ENCODE measurements around the gene FAIM.

Gene FAIM

GRCh38 chr3:138588445-138588844 is 20.1 kb upstream of the FAIM start:
- Histone ChIP-seq H2AK5ac (ENCODE audit: low read depth, low read length) (no peak overlapping the region), H2BK5ac (ENCODE audit: low read length) (no peak overlapping the region), H3K4me2 (ENCODE audit: insufficient read depth, low read length, poor library complexity, severe bottlenecking) (no peak overlapping the region), H3K4me1 (ENCODE audit: control insufficient read depth in 2 of 2, insufficient read depth in 1 of 2, low read depth in 1 of 2, low read length in 2 of 2) (peaks cover 0 to under 1% of the 10 kb centered on the region in 2 donors), H3K27ac (replicated peaks; ENCODE audit: low read length) (no peak overlapping the region), H3K27me3 (ENCODE audit: control insufficient read depth in 3 of 3, insufficient read depth in 3 of 3, low read depth in 1 of 3, low read length in 3 of 3) (no peaks in the 10 kb centered on the region), H4K91ac (ENCODE audit: low read depth, low read length, poor library complexity) (no peak overlapping the region), H2AFZ (ENCODE audit: low read length) (no peak overlapping the region), H3K18ac (ENCODE audit: low read length) (no peak overlapping the region), H2BK120ac (ENCODE audit: low read depth, low read length) (no peak overlapping the region), H3K4me3 (ENCODE audit: low read length in 2 of 2) (no peak overlapping the region), H3K23ac (ENCODE audit: low read depth, low read length, poor library complexity) (no peak overlapping the region), H2BK12ac (ENCODE audit: low read length) (no peak overlapping the region), H3K9me3 (replicated peaks in 1 of 2; ENCODE audit: control insufficient read depth in 2 of 2, insufficient read depth in 1 of 2, low read depth in 1 of 2, low read length in 2 of 2) (no peaks in the 10 kb centered on the region), H4K8ac (ENCODE audit: low read depth, low read length) (no peak overlapping the region), H2BK15ac (ENCODE audit: low read length) (no peak overlapping the region), H3K79me1 (ENCODE audit: low read depth, low read length) (no peaks in the 10 kb centered on the region), H3K14ac (ENCODE audit: low read length) (no peak overlapping the region), H3K4ac (ENCODE audit: low read length) (no peak overlapping the region), H3K36me3 (replicated peaks in 1 of 2; ENCODE audit: control insufficient read depth in 2 of 2, insufficient read depth in 2 of 2, low read length in 2 of 2) (peaks cover 0 to 29% of the 10 kb centered on the region in 2 donors), H3K9ac (ENCODE audit: low read depth, low read length, poor library complexity) (no peak overlapping the region)
- DNase-seq (ENCODE audit: low spot score), result no peak
- no CpG with 5 or more reads among the region's 5 CpGs for WGBS, 2 donors (ENCODE audit: extremely low coverage in 2 of 2, insufficient read length in 2 of 2, insufficient replicate concordance in 1 of 2)

GRCh38 chr3:138591392-138591791 is 17.2 kb upstream of the FAIM start:
- Histone ChIP-seq H2BK120ac (ENCODE audit: low read depth, low read length) (no peak overlapping the region), H2BK12ac (ENCODE audit: low read length) (no peak overlapping the region), H3K4ac (ENCODE audit: low read length) (no peak overlapping the region), H4K8ac (ENCODE audit: low read depth, low read length) (no peak overlapping the region), H2BK15ac (ENCODE audit: low read length) (no peak overlapping the region), H3K27ac (replicated peaks; ENCODE audit: low read length) (no peak overlapping the region), H4K91ac (ENCODE audit: low read depth, low read length, poor library complexity) (no peak overlapping the region), H3K27me3 (ENCODE audit: control insufficient read depth in 3 of 3, insufficient read depth in 3 of 3, low read depth in 1 of 3, low read length in 3 of 3) (no peaks in the 10 kb centered on the region), H3K4me3 (ENCODE audit: low read length in 2 of 2) (no peak overlapping the region), H3K4me1 (ENCODE audit: control insufficient read depth in 2 of 2, insufficient read depth in 1 of 2, low read depth in 1 of 2, low read length in 2 of 2) (peaks cover 0 to 2% of the 10 kb centered on the region in 2 donors), H3K9me3 (replicated peaks in 1 of 2; ENCODE audit: control insufficient read depth in 2 of 2, insufficient read depth in 1 of 2, low read depth in 1 of 2, low read length in 2 of 2) (no peaks in the 10 kb centered on the region), H3K79me1 (ENCODE audit: low read depth, low read length) (no peaks in the 10 kb centered on the region), H3K4me2 (ENCODE audit: insufficient read depth, low read length, poor library complexity, severe bottlenecking) (no peak overlapping the region), H3K18ac (ENCODE audit: low read length) (no peak overlapping the region), H3K23ac (ENCODE audit: low read depth, low read length, poor library complexity) (no peak overlapping the region), H2AK5ac (ENCODE audit: low read depth, low read length) (no peak overlapping the region), H3K14ac (ENCODE audit: low read length) (no peak overlapping the region), H2BK5ac (ENCODE audit: low read length) (no peak overlapping the region), H2AFZ (ENCODE audit: low read length) (no peak overlapping the region), H3K9ac (ENCODE audit: low read depth, low read length, poor library complexity) (no peak overlapping the region), H3K36me3 (replicated peaks in 1 of 2; ENCODE audit: control insufficient read depth in 2 of 2, insufficient read depth in 2 of 2, low read length in 2 of 2) (peaks cover 0 to 29% of the 10 kb centered on the region in 2 donors)
- DNase-seq (ENCODE audit: low spot score), result no peak
- no CpG with 5 or more reads among the region's 1 CpG for WGBS, 2 donors (ENCODE audit: extremely low coverage in 2 of 2, insufficient read length in 2 of 2, insufficient replicate concordance in 1 of 2)

GRCh38 chr3:138593488-138594149 is 15.0 kb upstream of the FAIM start:
- DNase-seq (ENCODE audit: low spot score), result no peak
- H2AK5ac ChIP-seq (ENCODE audit: low read depth, low read length), result no peak overlapping the region
- H3K14ac ChIP-seq (ENCODE audit: low read length), result peak overlapping the region; percentile 82
- no peak overlapping the region for H2BK12ac ChIP-seq (ENCODE audit: low read length)
- H3K79me1 ChIP-seq (ENCODE audit: low read depth, low read length), result no peaks in the 10 kb centered on the region
- peak overlapping the region; percentile 89 for H3K18ac ChIP-seq (ENCODE audit: low read length)
- H3K27me3 ChIP-seq (ENCODE audit: control insufficient read depth in 3 of 3, insufficient read depth in 3 of 3, low read depth in 1 of 3, low read length in 3 of 3), result no peaks in the 10 kb centered on the region
- H4K91ac ChIP-seq (ENCODE audit: low read depth, low read length, poor library complexity), result no peak overlapping the region
- peaks cover 0 to 25% of the 10 kb centered on the region in 2 donors for H3K36me3 ChIP-seq (replicated peaks in 1 of 2; ENCODE audit: control insufficient read depth in 2 of 2, insufficient read depth in 2 of 2, low read length in 2 of 2)
- H2BK5ac ChIP-seq (ENCODE audit: low read length), result no peak overlapping the region
- H3K27ac ChIP-seq (replicated peaks; ENCODE audit: low read length), result no peak overlapping the region
- peak overlapping the region; percentile 67 to 83 for H3K4me3 ChIP-seq (ENCODE audit: low read length in 2 of 2)
- H3K9me3 ChIP-seq (replicated peaks in 1 of 2; ENCODE audit: control insufficient read depth in 2 of 2, insufficient read depth in 1 of 2, low read depth in 1 of 2, low read length in 2 of 2), result peaks cover 0 to 4% of the 10 kb centered on the region in 2 donors
- H3K23ac ChIP-seq (ENCODE audit: low read depth, low read length, poor library complexity), result peak overlapping the region; percentile 95
- H3K4ac ChIP-seq (ENCODE audit: low read length), result no peak overlapping the region
- no peak overlapping the region for H4K8ac ChIP-seq (ENCODE audit: low read depth, low read length)
- H3K4me1 ChIP-seq (ENCODE audit: control insufficient read depth in 2 of 2, insufficient read depth in 1 of 2, low read depth in 1 of 2, low read length in 2 of 2), result peaks cover 0 to 2% of the 10 kb centered on the region in 2 donors
- H2BK15ac ChIP-seq (ENCODE audit: low read length), result peak overlapping the region; percentile 49
- no peak overlapping the region for H2BK120ac ChIP-seq (ENCODE audit: low read depth, low read length)
- no CpG with 5 or more reads among the region's 22 CpGs for WGBS, 2 donors (ENCODE audit: extremely low coverage in 2 of 2, insufficient read length in 2 of 2, insufficient replicate concordance in 1 of 2)
- peak overlapping the region; percentile 60 for H3K9ac ChIP-seq (ENCODE audit: low read depth, low read length, poor library complexity)
- peak overlapping the region; percentile 68 for H3K4me2 ChIP-seq (ENCODE audit: insufficient read depth, low read length, poor library complexity, severe bottlenecking)
- peak overlapping the region; percentile 92 for H2AFZ ChIP-seq (ENCODE audit: low read length)

- peak within 1 kb of the TSS; percentile 73 for H3K27ac ChIP-seq (replicated peaks; ENCODE audit: low read length)
- H2BK120ac ChIP-seq (ENCODE audit: low read depth, low read length), result no peak within 1 kb of the TSS
- no peak within 1 kb of the TSS for H3K4ac ChIP-seq (ENCODE audit: low read length)
- no peak within 1 kb of the TSS for H4K8ac ChIP-seq (ENCODE audit: low read depth, low read length)
- H3K18ac ChIP-seq (ENCODE audit: low read length), result peak within 1 kb of the TSS; percentile 97
- H2BK12ac ChIP-seq (ENCODE audit: low read length), result no peak within 1 kb of the TSS
- peaks cover 0 to 19% of the 10 kb centered on the region in 2 donors for H3K36me3 ChIP-seq (replicated peaks in 1 of 2; ENCODE audit: control insufficient read depth in 2 of 2, insufficient read depth in 2 of 2, low read length in 2 of 2)
- H2AFZ ChIP-seq (ENCODE audit: low read length), result peak within 1 kb of the TSS; percentile 92
- H3K14ac ChIP-seq (ENCODE audit: low read length), result peak within 1 kb of the TSS; percentile 82
- H3K9ac ChIP-seq (ENCODE audit: low read depth, low read length, poor library complexity), result peak within 1 kb of the TSS; percentile 90
- peak; percentile 87 for DNase-seq (ENCODE audit: low spot score)
- no peak within 1 kb of the TSS for H2BK5ac ChIP-seq (ENCODE audit: low read length)
- no peaks in the 10 kb centered on the region for H3K27me3 ChIP-seq (ENCODE audit: control insufficient read depth in 3 of 3, insufficient read depth in 3 of 3, low read depth in 1 of 3, low read length in 3 of 3)
- H3K9me3 ChIP-seq (replicated peaks in 1 of 2; ENCODE audit: control insufficient read depth in 2 of 2, insufficient read depth in 1 of 2, low read depth in 1 of 2, low read length in 2 of 2), result peaks cover 0 to 4% of the 10 kb centered on the region in 2 donors
- H3K4me1 ChIP-seq (ENCODE audit: control insufficient read depth in 2 of 2, insufficient read depth in 1 of 2, low read depth in 1 of 2, low read length in 2 of 2), result peaks cover 0 to 2% of the 10 kb centered on the region in 2 donors
- no peaks in the 10 kb centered on the region for H3K79me1 ChIP-seq (ENCODE audit: low read depth, low read length)
- H3K4me3 ChIP-seq (ENCODE audit: low read length in 2 of 2), result peak within 1 kb of the TSS; percentile 67 to 83
- no peak within 1 kb of the TSS for H2AK5ac ChIP-seq (ENCODE audit: low read depth, low read length)
- no CpG with 5 or more reads among the region's 52 CpGs for WGBS, 2 donors (ENCODE audit: extremely low coverage in 2 of 2, insufficient read length in 2 of 2, insufficient replicate concordance in 1 of 2)
- peak within 1 kb of the TSS; percentile 95 for H3K23ac ChIP-seq (ENCODE audit: low read depth, low read length, poor library complexity)
- H3K4me2 ChIP-seq (ENCODE audit: insufficient read depth, low read length, poor library complexity, severe bottlenecking), result peak within 1 kb of the TSS; percentile 98
- H4K91ac ChIP-seq (ENCODE audit: low read depth, low read length, poor library complexity), result no peak within 1 kb of the TSS
- H2BK15ac ChIP-seq (ENCODE audit: low read length), result peak within 1 kb of the TSS; percentile 85
Measured at GRCh38 chr3:138594150-138594934, 14.2 kb upstream of the FAIM start, which contains the start of gene CEP70. Gene CEP70 (minus strand): TSS chr3:138594260. CDS start chr3:138572927, 21,333 bp downstream.

Data from neuronal stem cell (in vitro differentiated cells).